ENCODE data around the gene GABRP.

GABRP gene

GRCh38 chr5:170787216-170787615 lies 3.7 kb downstream of the GABRP start:
- H3K79me2 ChIP-seq (ENCODE audit: control insufficient read depth, insufficient read depth, low read length) = no peaks in the 10 kb centered on the region
- no peak overlapping the region for H4K5ac ChIP-seq (ENCODE audit: low read length)
- no peak overlapping the region for H2AK5ac ChIP-seq (ENCODE audit: low read length)
- WGBS (ENCODE audit: extremely low coverage, insufficient coverage, low lambda C conversion rate) = no CpG with 5 or more reads among the region's 5 CpGs
- H2BK15ac ChIP-seq (replicated peaks; ENCODE audit: low read depth) = no peak overlapping the region
- no peak overlapping the region for H3K4me2 ChIP-seq (ENCODE audit: low read length)
- H3K23ac ChIP-seq (ENCODE audit: low read length) = no peak overlapping the region
- no peak overlapping the region for H3K4ac ChIP-seq (ENCODE audit: low read depth, low read length)
- H3K79me1 ChIP-seq (ENCODE audit: low read length) = no peaks in the 10 kb centered on the region
- no peak overlapping the region for H3K27ac ChIP-seq (ENCODE audit: low read depth, low read length)
- H2BK5ac ChIP-seq (ENCODE audit: low read length) = no peak overlapping the region
- no peaks in the 10 kb centered on the region for H3K27me3 ChIP-seq (ENCODE audit: insufficient read depth, low read length, poor library complexity)
- no peak overlapping the region for H3K18ac ChIP-seq (ENCODE audit: low read length)
- H4K8ac ChIP-seq (ENCODE audit: low read depth, low read length) = no peak overlapping the region
- no peak overlapping the region for H3K56ac ChIP-seq (ENCODE audit: low read length)
- H2BK120ac ChIP-seq (ENCODE audit: low read depth, low read length) = no peak overlapping the region
- H3K4me3 ChIP-seq (ENCODE audit: low read length) = no peak overlapping the region
- H3K9ac ChIP-seq (ENCODE audit: low read length) = no peak overlapping the region
- H3K36me3 ChIP-seq (ENCODE audit: control insufficient read depth, insufficient read depth, low read length) = no peaks in the 10 kb centered on the region
- no peaks in the 10 kb centered on the region for H3K4me1 ChIP-seq (ENCODE audit: control insufficient read depth, low read depth, low read length)
- no peak for DNase-seq

- no peaks in the 10 kb centered on the region for H3K27me3 ChIP-seq (ENCODE audit: insufficient read depth, low read length, poor library complexity)
- H4K8ac ChIP-seq (ENCODE audit: low read depth, low read length) = no peak overlapping the region
- no peak for DNase-seq
- H3K4me1 ChIP-seq (ENCODE audit: control insufficient read depth, low read depth, low read length) = no peaks in the 10 kb centered on the region
- no peaks in the 10 kb centered on the region for H3K79me2 ChIP-seq (ENCODE audit: control insufficient read depth, insufficient read depth, low read length)
- H3K4me3 ChIP-seq (ENCODE audit: low read length) = no peak overlapping the region
- no peak overlapping the region for H3K18ac ChIP-seq (ENCODE audit: low read length)
- H3K9ac ChIP-seq (ENCODE audit: low read length) = no peak overlapping the region
- no peak overlapping the region for H3K23ac ChIP-seq (ENCODE audit: low read length)
- WGBS (ENCODE audit: extremely low coverage, insufficient coverage, low lambda C conversion rate) = no CpG with 5 or more reads among the region's 11 CpGs
- H3K56ac ChIP-seq (ENCODE audit: low read length) = no peak overlapping the region
- no peaks in the 10 kb centered on the region for H3K79me1 ChIP-seq (ENCODE audit: low read length)
- no peak overlapping the region for H3K4me2 ChIP-seq (ENCODE audit: low read length)
- H3K36me3 ChIP-seq (ENCODE audit: control insufficient read depth, insufficient read depth, low read length) = no peaks in the 10 kb centered on the region
- no peak overlapping the region for H2AK5ac ChIP-seq (ENCODE audit: low read length)
- no peak overlapping the region for H2BK120ac ChIP-seq (ENCODE audit: low read depth, low read length)
- H2BK5ac ChIP-seq (ENCODE audit: low read length) = no peak overlapping the region
- no peak overlapping the region for H3K4ac ChIP-seq (ENCODE audit: low read depth, low read length)
- no peak overlapping the region for H3K27ac ChIP-seq (ENCODE audit: low read depth, low read length)
- no peak overlapping the region for H4K5ac ChIP-seq (ENCODE audit: low read length)
- H2BK15ac ChIP-seq (replicated peaks; ENCODE audit: low read depth) = no peak overlapping the region
Measured at GRCh38 chr5:170788626-170789304, 5.2 kb downstream of the GABRP start.

DNA sequence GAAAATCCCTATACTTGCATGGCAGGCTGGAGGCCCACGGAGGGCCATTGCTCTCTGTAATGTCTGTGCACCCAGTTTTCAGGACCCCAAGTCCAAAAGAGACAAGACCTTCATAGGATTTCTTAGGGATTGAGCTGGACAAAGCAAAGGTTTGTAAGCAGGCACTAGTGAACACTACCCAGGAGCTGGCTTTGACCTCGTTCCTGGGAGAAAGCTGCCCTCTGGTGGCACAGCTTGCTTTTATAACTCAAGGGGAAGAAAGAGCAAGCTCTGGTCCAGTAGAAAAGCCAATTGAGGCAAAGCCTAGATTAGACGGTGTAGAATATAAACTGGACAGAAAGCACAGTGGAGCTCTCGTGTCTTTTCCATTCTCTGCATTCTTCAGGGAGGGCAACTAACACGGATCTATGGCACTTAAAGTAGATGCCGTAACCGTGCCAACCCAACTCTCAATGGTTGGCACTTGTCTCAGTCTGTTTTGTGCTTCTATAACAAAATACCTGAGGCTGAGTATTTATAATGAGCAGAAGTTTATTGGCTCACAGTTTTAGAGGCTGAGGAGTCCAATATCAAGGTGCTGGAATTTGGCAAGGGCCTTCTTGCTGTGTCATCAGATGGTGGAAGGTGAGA lies 7.9 kb downstream of the GABRP start:
- no peaks in the 10 kb centered on the region for H3K36me3 ChIP-seq (ENCODE audit: control insufficient read depth, insufficient read depth, low read length)
- H3K79me1 ChIP-seq (ENCODE audit: low read length) = no peaks in the 10 kb centered on the region
- H2BK120ac ChIP-seq (ENCODE audit: low read depth, low read length) = no peak overlapping the region
- H4K8ac ChIP-seq (ENCODE audit: low read depth, low read length) = no peak overlapping the region
- H3K79me2 ChIP-seq (ENCODE audit: control insufficient read depth, insufficient read depth, low read length) = no peaks in the 10 kb centered on the region
- no peak overlapping the region for H3K4me3 ChIP-seq (ENCODE audit: low read length)
- H3K18ac ChIP-seq (ENCODE audit: low read length) = no peak overlapping the region
- H3K23ac ChIP-seq (ENCODE audit: low read length) = no peak overlapping the region
- no peak overlapping the region for H2BK15ac ChIP-seq (replicated peaks; ENCODE audit: low read depth)
- peak; percentile 84 for DNase-seq
- no peak overlapping the region for H3K56ac ChIP-seq (ENCODE audit: low read length)
- H3K4me2 ChIP-seq (ENCODE audit: low read length) = no peak overlapping the region
- H3K4me1 ChIP-seq (ENCODE audit: control insufficient read depth, low read depth, low read length) = no peaks in the 10 kb centered on the region
- H3K27ac ChIP-seq (ENCODE audit: low read depth, low read length) = no peak overlapping the region
- no peak overlapping the region for H2AK5ac ChIP-seq (ENCODE audit: low read length)
- no CpG with 5 or more reads among the region's 7 CpGs for WGBS (ENCODE audit: extremely low coverage, insufficient coverage, low lambda C conversion rate)
- H3K9ac ChIP-seq (ENCODE audit: low read length) = no peak overlapping the region
- no peak overlapping the region for H3K4ac ChIP-seq (ENCODE audit: low read depth, low read length)
- H2BK5ac ChIP-seq (ENCODE audit: low read length) = no peak overlapping the region
- H3K27me3 ChIP-seq (ENCODE audit: insufficient read depth, low read length, poor library complexity) = no peaks in the 10 kb centered on the region
- no peak overlapping the region for H4K5ac ChIP-seq (ENCODE audit: low read length)

- no CpG with 5 or more reads among the region's 8 CpGs for whole genome bisulfite sequencing (ENCODE audit: extremely low coverage, insufficient coverage, low lambda C conversion rate)
- H2BK5ac ChIP-seq (ENCODE audit: low read length) = no peak overlapping the region
- H3K27ac ChIP-seq (ENCODE audit: low read depth, low read length) = no peak overlapping the region
- H3K9ac ChIP-seq (ENCODE audit: low read length) = no peak overlapping the region
- no peak overlapping the region for H2BK15ac ChIP-seq (replicated peaks; ENCODE audit: low read depth)
- no peak overlapping the region for H3K4me3 ChIP-seq (ENCODE audit: low read length)
- H3K27me3 ChIP-seq (ENCODE audit: insufficient read depth, low read length, poor library complexity) = no peaks in the 10 kb centered on the region
- H3K4me1 ChIP-seq (ENCODE audit: control insufficient read depth, low read depth, low read length) = no peaks in the 10 kb centered on the region
- H4K8ac ChIP-seq (ENCODE audit: low read depth, low read length) = no peak overlapping the region
- H3K79me2 ChIP-seq (ENCODE audit: control insufficient read depth, insufficient read depth, low read length) = no peaks in the 10 kb centered on the region
- no peaks in the 10 kb centered on the region for H3K79me1 ChIP-seq (ENCODE audit: low read length)
- no peak overlapping the region for H3K18ac ChIP-seq (ENCODE audit: low read length)
- no peak overlapping the region for H4K5ac ChIP-seq (ENCODE audit: low read length)
- no peak overlapping the region for H2AK5ac ChIP-seq (ENCODE audit: low read length)
- H3K23ac ChIP-seq (ENCODE audit: low read length) = no peak overlapping the region
- H3K36me3 ChIP-seq (ENCODE audit: control insufficient read depth, insufficient read depth, low read length) = no peaks in the 10 kb centered on the region
- no peak overlapping the region for H3K56ac ChIP-seq (ENCODE audit: low read length)
- no peak overlapping the region for H2BK120ac ChIP-seq (ENCODE audit: low read depth, low read length)
- H3K4me2 ChIP-seq (ENCODE audit: low read length) = no peak overlapping the region
- no peak overlapping the region for H3K4ac ChIP-seq (ENCODE audit: low read depth, low read length)
- DNase-seq = no peak
Measured at GRCh38 chr5:170792878-170793277, 9.4 kb downstream of the GABRP start.

- no peak overlapping the region for H3K18ac ChIP-seq (ENCODE audit: low read length)
- no peak overlapping the region for H3K4ac ChIP-seq (ENCODE audit: low read depth, low read length)
- H3K9ac ChIP-seq (ENCODE audit: low read length) = no peak overlapping the region
- H3K4me3 ChIP-seq (ENCODE audit: low read length) = no peak overlapping the region
- no peak overlapping the region for H2BK15ac ChIP-seq (replicated peaks; ENCODE audit: low read depth)
- H3K4me1 ChIP-seq (ENCODE audit: control insufficient read depth, low read depth, low read length) = no peaks in the 10 kb centered on the region
- no peaks in the 10 kb centered on the region for H3K79me2 ChIP-seq (ENCODE audit: control insufficient read depth, insufficient read depth, low read length)
- no peak overlapping the region for H2BK120ac ChIP-seq (ENCODE audit: low read depth, low read length)
- H3K79me1 ChIP-seq (ENCODE audit: low read length) = no peaks in the 10 kb centered on the region
- no peak overlapping the region for H3K27ac ChIP-seq (ENCODE audit: low read depth, low read length)
- no peak overlapping the region for H3K4me2 ChIP-seq (ENCODE audit: low read length)
- no peak overlapping the region for H3K23ac ChIP-seq (ENCODE audit: low read length)
- no peak overlapping the region for H3K56ac ChIP-seq (ENCODE audit: low read length)
- no peak overlapping the region for H4K5ac ChIP-seq (ENCODE audit: low read length)
- DNase-seq = no peak
- no peak overlapping the region for H4K8ac ChIP-seq (ENCODE audit: low read depth, low read length)
- H2BK5ac ChIP-seq (ENCODE audit: low read length) = no peak overlapping the region
- WGBS (ENCODE audit: extremely low coverage, insufficient coverage, low lambda C conversion rate) = no CpG with 5 or more reads among the region's 10 CpGs
- no peak overlapping the region for H2AK5ac ChIP-seq (ENCODE audit: low read length)
- H3K27me3 ChIP-seq (ENCODE audit: insufficient read depth, low read length, poor library complexity) = no peaks in the 10 kb centered on the region
- no peaks in the 10 kb centered on the region for H3K36me3 ChIP-seq (ENCODE audit: control insufficient read depth, insufficient read depth, low read length)
Measured at GRCh38 chr5:170795154-170795553, 11.6 kb downstream of the GABRP start.

GRCh38 chr5:170805666-170806065 lies 22.1 kb downstream of the GABRP start:
- Histone ChIP-seq H3K27me3 (ENCODE audit: insufficient read depth, low read length, poor library complexity) (no peaks in the 10 kb centered on the region), H3K9ac (ENCODE audit: low read length) (no peak overlapping the region), H3K27ac (ENCODE audit: low read depth, low read length) (no peak overlapping the region), H3K4me3 (ENCODE audit: low read length) (no peak overlapping the region), H3K79me1 (ENCODE audit: low read length) (no peaks in the 10 kb centered on the region), H3K36me3 (ENCODE audit: control insufficient read depth, insufficient read depth, low read length) (no peaks in the 10 kb centered on the region), H3K23ac (ENCODE audit: low read length) (no peak overlapping the region), H4K5ac (ENCODE audit: low read length) (no peak overlapping the region), H3K56ac (ENCODE audit: low read length) (no peak overlapping the region), H3K79me2 (ENCODE audit: control insufficient read depth, insufficient read depth, low read length) (no peaks in the 10 kb centered on the region), H2BK120ac (ENCODE audit: low read depth, low read length) (no peak overlapping the region), H4K8ac (ENCODE audit: low read depth, low read length) (no peak overlapping the region), H2AK5ac (ENCODE audit: low read length) (no peak overlapping the region), H3K18ac (ENCODE audit: low read length) (no peak overlapping the region), H2BK5ac (ENCODE audit: low read length) (no peak overlapping the region), H3K4ac (ENCODE audit: low read depth, low read length) (no peak overlapping the region), H3K4me2 (ENCODE audit: low read length) (no peak overlapping the region), H3K4me1 (ENCODE audit: control insufficient read depth, low read depth, low read length) (no peaks in the 10 kb centered on the region), H2BK15ac (replicated peaks; ENCODE audit: low read depth) (no peak overlapping the region)
- whole genome bisulfite sequencing (ENCODE audit: extremely low coverage, insufficient coverage, low lambda C conversion rate) = no CpG with 5 or more reads among the region's 7 CpGs
- DNase-seq = no peak

Data from mesendoderm (in vitro differentiated cells).